22Rv1 (cell line): Measurements from ENCODE around the gene NACC1.
A peak's percentile ranks its signal among the peaks of the same experiment; 100 is the strongest.

Source experiments
- H3K27ac ChIP-seq: fragments of 450-650 bp; 2 replicates; pipeline ENCODE4 v1.5.1; 2017
- ZFX ChIP-seq: fragments of 450-650 bp; IDR thresholded peaks from 2 replicates; pipeline ENCODE4 v1.6.1; 2017; ENCODE audit warnings: antibody characterized with exemption, borderline replicate concordance
- TF ChIP-seq, protein P1 (sequence below): fragments of 450-650 bp; IDR thresholded peaks from 2 replicates; pipeline ENCODE4 v1.5.1; 2017; ENCODE audit warnings: mild to moderate bottlenecking

NACC1 gene

DNA sequence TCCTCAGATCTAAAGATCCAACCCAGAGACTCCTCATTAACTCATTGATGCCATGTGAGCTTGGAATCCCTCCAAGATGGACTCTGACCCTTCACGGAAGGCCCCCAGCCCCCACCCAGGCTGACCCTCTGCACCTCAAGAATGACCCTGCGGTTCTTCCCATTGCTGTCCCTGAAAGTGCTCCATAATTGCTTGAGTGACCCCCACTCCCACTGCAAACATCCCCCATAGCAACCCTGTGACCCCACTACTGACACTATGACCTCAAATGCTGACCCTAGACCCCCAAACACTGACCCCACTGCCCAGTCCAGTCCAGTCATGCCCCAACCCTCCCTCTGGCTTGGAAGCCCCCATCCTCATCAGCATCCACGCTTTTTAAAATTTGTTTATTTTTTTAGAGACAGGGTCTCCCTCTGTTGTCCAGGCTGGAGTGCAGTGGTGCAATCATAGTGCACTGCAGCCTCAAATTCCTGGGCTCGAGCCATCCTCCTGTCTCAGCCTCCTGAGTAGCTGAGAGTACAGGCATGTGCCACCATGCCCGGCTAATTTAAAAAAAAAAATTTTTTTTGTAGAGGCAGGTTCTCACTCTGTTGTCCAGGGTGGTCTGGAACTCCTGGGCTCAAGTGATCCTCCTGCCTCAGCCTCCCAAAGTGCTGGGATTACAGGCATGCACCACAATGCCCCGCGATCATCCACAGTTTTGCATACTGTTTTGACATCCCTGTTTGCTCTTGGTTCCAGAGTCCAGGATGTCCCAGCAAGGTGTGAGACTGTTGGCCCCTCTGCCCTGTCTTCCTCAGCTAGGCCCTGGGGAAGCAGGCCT, 16.3 kb upstream of the NACC1 start:
- peak overlapping the region; percentile 33 for H3K27ac ChIP-seq
- TF ChIP-seq, protein P1, sequence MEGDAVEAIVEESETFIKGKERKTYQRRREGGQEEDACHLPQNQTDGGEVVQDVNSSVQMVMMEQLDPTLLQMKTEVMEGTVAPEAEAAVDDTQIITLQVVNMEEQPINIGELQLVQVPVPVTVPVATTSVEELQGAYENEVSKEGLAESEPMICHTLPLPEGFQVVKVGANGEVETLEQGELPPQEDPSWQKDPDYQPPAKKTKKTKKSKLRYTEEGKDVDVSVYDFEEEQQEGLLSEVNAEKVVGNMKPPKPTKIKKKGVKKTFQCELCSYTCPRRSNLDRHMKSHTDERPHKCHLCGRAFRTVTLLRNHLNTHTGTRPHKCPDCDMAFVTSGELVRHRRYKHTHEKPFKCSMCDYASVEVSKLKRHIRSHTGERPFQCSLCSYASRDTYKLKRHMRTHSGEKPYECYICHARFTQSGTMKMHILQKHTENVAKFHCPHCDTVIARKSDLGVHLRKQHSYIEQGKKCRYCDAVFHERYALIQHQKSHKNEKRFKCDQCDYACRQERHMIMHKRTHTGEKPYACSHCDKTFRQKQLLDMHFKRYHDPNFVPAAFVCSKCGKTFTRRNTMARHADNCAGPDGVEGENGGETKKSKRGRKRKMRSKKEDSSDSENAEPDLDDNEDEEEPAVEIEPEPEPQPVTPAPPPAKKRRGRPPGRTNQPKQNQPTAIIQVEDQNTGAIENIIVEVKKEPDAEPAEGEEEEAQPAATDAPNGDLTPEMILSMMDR, result no peak
- TF ChIP-seq ZFX, result no peak

DNA sequence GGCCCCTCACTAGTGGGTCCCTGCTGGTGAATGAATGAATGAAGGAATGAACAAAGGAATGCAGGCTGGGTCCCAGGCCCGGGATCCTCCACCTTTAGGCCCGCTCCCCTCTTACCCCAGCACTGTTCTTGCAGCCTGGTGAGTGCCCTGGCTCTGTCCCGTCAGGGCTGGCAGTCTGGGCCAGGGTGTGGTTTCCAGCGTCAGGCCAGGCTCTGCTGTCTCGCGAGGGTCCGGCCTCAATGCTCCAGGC, 15.7 kb upstream of the NACC1 start:
- H3K27ac ChIP-seq, result peak overlapping the region; percentile 33

DNA sequence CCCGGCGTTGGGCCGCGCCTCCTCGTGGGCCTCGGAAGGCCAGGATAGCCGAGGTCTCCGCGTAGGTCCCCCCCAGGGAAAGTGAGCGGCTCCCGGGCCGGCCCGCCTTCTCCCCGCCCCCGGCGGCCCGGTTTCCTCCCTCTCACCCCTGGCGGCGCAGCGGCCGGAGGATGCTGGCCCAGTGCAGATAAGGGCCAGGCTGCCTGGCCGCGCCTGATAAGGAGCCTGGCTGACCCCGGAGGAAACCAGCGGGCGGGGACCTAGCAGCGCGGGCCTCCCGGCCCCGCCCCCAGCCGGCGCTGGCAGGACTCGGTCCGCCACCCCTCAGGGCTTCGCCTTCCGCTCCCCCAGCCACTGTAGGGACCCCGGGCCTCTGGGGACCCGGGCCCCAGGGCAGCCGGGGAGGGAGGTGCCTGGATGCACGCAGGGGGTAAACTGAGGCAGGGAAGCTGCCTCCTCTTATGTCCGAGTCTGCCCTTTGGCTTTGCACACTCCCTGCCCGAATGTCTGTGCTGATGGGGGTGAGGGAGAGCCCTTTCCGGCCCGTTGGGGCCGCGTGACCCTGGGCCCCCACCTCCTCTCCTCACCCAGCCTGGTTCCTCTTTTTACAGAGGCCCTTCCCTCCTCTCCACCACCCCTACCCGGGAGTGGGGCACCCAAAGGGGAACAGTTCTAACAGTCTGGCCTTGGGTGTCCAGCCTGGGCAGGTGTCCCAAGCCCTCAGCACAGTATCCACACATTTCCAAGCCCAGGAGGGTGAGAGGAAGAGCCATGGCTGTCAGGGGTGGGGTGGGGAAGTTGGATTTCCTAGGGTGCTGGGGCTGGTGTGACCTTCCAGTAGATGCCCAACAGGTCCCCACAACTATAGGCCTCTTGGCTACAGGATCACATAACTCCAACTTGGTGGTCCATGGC, 15.1 kb upstream of the NACC1 start, which contains the start of gene LYL1:
TSS of gene LYL1 (minus strand) at position 193 of the 915 bp plus-strand sequence. CDS start 1,687 bp downstream, outside the sequence.
- peak within 1 kb of the TSS; percentile 33 for H3K27ac ChIP-seq
- TF ChIP-seq ZFX, result no peak
- TF ChIP-seq, protein P1, result no peak

More for the DNA sequence above, 15.7 kb upstream of the NACC1 start:
- TF ChIP-seq ZFX, result no peak
- TF ChIP-seq, protein P1, result no peak

DNA sequence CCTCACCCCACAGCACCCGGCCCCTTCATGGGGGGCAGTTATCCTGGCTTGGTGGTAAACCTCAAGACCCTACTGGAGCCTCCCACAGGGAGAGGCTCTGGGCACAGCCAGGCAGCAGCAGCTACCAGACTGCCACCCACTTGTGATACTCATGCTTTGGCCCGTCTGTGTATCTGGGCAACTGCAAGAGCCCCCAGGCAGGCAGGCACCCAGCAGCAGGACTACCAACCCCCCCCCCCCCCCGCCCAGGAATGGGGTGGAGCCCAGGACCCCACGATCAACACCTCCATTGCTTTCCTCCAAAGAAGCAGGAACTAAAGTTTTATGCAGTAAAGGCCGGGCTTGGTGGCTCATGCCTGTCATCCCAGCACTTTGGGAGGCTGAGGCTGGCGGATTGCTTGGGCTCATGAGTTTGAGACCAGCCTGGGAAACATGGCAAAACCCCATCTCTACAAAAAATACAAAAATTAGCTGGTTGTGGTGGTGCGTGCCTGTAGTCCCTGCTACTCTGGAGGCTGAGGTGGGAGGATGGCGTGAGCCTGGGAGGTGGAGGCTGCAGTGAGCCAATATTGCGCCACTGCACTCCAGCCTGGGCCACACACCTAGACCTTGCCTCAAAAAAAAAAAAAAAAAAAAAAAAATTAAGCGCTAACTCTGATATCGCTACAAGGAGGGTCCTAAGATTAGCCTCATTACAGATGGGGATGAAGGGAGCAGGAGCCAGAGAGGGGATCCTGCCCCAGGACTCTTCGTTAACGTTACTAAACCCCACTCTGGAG, 14.3 kb upstream of the NACC1 start:
- no peak for TF ChIP-seq ZFX
- H3K27ac ChIP-seq, result peak overlapping the region; percentile 33; the same call in 1 of the 2 replicates

DNA sequence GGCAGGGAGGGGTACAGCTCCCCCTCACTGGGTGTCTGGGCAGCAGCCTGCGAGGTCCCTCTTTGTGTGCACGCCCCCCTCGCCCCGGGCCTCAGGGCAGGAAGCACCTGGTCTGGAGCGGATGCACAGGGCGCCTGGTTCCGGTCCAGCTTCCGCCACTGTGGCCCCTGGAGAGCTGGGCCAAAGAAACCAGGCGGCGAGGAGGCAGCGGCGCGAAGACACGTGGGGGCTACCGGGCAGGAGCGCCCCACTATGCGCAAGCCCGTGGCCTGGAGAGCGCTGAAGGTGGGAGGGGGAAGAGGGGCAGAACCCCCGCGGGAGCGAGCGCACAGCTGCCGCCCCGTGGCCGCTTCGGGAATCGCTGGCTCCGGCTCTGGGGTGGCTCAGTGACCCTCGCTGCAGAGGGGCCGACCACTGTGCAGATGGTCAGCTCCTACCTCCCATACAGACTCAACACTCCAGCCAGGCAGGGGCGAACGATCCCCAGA, 13.7 kb upstream of the NACC1 start:
- no peak overlapping the region; the same call in 1 of the 2 replicates for H3K27ac ChIP-seq
- TF ChIP-seq, protein P1, result peak; percentile 77
- no peak for TF ChIP-seq ZFX

DNA sequence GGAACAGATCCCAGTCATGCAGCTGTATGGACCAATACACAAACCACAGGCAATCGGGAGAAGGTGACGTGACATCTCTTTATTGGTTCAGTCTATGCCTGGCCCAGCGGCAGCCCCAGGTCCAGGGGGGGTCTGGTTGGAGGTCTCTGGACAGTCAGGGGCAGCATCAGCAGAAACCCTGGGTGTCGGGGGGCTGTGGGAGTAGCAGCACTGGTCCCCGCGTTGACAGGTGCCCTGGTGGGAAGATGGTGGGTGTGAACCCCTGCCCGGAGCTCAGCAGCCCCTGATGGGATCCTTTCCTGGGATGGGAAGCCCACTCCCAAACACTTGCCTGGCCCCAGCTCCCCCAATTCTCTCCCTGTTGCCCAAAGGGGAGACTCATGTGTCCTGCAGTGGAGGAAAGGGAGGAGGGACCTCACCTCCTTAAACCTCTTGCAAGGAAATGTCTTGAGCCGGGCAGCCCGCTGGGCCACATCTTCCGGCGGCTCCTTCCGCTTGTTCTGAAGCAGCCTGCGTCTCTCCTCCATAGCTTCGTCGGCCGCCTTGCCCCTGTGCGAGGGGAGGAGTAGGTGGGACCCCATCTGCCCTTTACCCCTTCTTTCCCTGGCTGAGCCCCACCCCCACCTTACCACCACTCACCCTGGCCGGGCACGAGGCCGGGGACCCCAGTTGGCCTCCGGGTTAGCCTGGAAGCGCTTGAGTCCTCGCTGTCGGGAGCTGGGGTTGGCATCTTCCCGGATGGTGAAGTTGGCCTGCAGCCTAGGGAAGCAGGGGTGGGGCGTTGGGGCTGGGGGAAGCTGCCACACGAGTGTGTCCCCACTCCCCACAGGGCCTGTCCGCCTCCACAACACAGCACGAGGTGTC, 13.0 kb upstream of the NACC1 start:
- no peak overlapping the region; the same call in 1 of the 2 replicates for H3K27ac ChIP-seq
- TF ChIP-seq ZFX, result no peak
- TF ChIP-seq, protein P1, result peak; percentile 39
